IPS-18c (cell line): ENCODE measurements around the gene MCHR1.

ENCODE experiments used
- H3K4me3 ChIP-seq: 2 replicates; pipeline ENCODE4 v1.7.0; 2013; ENCODE audit warnings: low read depth, mild to moderate bottlenecking, low read length, moderate library complexity; ENCODE audit not compliant: insufficient read depth
- H3K9me3 ChIP-seq: one replicate; pipeline ENCODE4 v1.6.1; 2013; ENCODE audit warnings: mild to moderate bottlenecking, low read length, moderate library complexity; ENCODE audit not compliant: control insufficient read depth, insufficient read depth

The MCHR1 gene

DNA sequence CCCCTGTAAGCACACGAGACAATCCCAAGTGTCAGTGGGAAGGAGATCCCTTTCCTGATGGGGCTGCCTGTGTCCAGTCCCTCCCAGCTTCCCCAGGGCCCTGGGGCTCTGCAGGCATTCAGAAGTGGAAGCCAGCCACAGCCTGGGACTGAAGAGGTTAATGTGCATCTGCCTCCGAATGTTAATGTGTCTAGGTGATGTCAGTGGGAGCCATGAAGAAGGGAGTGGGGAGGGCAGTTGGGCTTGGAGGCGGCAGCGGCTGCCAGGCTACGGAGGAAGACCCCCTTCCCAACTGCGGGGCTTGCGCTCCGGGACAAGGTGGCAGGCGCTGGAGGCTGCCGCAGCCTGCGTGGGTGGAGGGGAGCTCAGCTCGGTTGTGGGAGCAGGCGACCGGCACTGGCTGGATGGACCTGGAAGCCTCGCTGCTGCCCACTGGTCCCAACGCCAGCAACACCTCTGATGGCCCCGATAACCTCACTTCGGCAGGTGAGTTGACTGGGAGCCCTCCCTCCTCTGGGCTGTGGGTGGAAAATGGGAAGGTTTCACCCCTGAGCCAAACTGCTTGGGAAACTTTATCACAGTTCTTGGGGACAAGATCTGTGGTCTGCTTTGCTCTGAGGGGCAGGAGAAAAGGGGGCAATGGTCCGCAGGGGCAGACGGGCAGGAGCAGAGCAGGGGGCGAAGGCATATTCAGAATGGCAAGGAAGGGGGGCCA lies at the start of gene MCHR1:
Gene MCHR1 (plus strand): TSS at position 236 of the 715 bp plus-strand sequence. CDS start 169 bp downstream, at position 405.
- peak within 1 kb of the TSS; percentile 49; the same call in 1 of the 2 replicates for H3K4me3 ChIP-seq

GRCh38 chr22:40631925-40632324 lies 47.4 kb upstream of the MCHR1 start:
- Histone ChIP-seq H3K9me3 (no peaks in the 10 kb centered on the region), H3K4me3 (no peak overlapping the region)

More for the DNA sequence above, at the start of gene MCHR1:
- H3K9me3 ChIP-seq = no peaks in the 10 kb centered on the region

DNA sequence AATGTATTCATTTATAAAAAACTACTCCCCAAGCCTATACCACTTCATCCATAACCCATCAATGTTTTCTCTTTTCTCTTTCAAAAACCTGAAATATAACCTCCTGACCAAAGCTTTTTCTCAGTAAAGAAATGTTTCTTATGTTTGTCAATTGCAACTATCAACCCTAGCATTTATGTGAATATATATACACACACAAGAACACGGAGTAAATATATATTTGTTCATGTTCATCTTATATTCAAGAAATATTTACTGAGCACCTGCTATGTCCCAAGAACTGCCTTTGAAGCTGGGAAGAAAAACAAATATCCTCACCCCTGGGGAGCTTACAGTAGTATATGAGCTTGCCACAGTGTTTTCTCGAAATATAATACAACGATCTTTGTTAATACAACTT lies 46.2 kb upstream of the MCHR1 start:
- Histone ChIP-seq H3K9me3 (no peaks in the 10 kb centered on the region), H3K4me3 (no peak overlapping the region)

DNA sequence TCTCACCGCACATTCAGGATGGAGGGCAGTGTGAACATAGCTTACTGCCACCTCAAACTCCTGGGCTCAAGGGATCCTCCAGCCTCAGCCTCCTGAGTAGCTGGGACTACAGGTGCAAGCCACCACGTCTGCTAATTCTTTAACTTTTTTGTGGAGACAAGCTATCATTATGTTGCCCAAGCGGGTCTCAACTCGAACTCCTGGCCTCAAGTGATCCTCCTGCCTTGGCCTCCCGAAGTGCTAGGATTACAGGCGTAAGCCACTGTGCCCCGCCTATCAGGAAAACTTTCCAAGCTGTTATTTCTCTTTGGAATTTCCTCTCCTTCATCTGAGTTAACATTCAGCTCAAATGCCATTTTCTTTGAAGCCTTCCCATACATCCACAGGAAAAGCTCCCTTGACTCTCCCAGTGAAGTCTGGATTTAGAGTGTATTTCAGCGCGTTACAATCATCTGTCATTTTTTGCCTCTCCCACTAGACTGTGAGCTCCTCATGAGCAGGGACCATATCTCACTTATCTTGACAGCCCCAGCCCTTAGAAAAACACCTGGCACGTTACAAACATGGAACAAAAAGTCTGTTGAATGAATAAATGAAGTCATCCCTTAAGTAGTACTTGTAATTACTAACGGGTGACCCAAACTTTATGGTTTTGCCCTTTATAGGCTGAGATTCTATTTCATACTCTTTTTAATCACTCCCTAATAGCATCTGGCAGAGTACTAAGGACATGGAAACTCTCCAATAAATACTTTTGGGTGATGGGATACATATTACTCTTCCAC lies 45.0 kb upstream of the MCHR1 start:
- H3K9me3 ChIP-seq = no peaks in the 10 kb centered on the region
- no peak overlapping the region for H3K4me3 ChIP-seq

- Histone ChIP-seq H3K9me3 (no peaks in the 10 kb centered on the region), H3K4me3 (peak overlapping the region; percentile 89)
Observed at GRCh38 chr22:40635043-40635939, 44.0 kb upstream of the MCHR1 start.

- H3K9me3 ChIP-seq = no peaks in the 10 kb centered on the region
- peak overlapping the region; percentile 89 for H3K4me3 ChIP-seq
Observed at GRCh38 chr22:40635940-40636379, 43.3 kb upstream of the MCHR1 start.

DNA sequence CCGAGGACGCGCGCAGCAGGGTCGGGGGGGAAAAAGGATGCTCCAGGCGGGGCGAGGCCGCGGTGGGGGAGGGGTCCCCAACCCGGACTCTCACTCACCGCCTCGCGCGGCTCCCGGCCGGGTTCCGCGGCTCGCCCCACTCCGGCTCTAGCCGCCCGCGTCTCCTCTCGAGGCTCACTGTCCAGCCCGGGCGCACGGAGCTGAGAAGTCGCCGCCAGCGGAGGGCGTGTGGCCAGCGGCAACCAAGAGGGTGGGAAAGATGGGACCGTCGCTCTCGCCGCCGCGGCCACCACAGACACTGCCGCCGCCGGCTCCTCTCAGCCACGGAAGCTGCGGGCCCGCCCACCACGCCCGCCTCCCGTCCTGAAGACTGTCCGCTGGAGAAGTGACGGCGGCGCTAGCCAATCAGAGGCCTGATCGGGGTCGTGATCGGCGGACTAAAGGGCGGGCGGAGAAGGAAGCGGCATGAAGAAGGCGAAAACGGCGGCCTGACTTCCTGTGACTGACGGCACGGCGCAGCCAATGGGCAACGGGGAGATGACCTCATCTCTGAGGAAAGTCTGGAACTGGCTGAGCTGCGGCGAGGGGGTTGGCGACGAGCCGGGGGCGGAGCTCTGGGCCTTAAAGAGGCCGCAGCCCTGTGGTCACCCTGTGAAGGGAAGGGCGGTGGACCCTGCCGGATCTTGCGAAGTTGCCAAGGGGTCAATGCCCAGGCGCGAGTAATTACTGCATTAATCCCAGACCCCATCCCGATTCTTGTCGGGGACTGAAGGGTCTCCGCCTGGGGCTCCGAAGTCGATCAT lies 42.7 kb upstream of the MCHR1 start, which contains the start of gene MRTFA:
Gene MRTFA (minus strand): TSS at position 340 of the 803 bp plus-strand sequence.
- Histone ChIP-seq H3K4me3 (peak within 1 kb of the TSS; percentile 89), H3K9me3 (no peaks in the 10 kb centered on the region)

GRCh38 chr22:40637183-40638150 lies 41.8 kb upstream of the MCHR1 start:
- Histone ChIP-seq H3K9me3 (no peaks in the 10 kb centered on the region), H3K4me3 (peak overlapping the region; percentile 70)

DNA sequence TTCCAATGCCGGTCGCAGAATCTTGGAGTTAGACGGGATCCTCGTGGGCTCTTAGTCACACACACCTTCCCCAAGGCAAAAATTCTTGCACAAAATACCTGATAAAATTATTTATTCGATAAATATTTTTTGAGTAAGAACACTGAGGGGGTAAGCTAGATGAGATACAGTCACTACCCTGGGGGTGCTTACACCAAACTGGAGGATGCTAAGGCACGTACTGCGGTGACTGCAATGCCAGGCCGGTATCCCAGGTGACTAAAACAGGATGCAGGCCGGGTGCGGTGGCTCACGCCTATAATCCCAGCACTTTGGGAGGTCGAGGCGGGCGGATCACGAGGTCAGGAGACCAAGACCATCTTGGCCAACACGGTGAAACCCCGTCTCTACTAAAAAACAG lies 41.0 kb upstream of the MCHR1 start:
- H3K4me3 ChIP-seq = no peak overlapping the region

DNA sequence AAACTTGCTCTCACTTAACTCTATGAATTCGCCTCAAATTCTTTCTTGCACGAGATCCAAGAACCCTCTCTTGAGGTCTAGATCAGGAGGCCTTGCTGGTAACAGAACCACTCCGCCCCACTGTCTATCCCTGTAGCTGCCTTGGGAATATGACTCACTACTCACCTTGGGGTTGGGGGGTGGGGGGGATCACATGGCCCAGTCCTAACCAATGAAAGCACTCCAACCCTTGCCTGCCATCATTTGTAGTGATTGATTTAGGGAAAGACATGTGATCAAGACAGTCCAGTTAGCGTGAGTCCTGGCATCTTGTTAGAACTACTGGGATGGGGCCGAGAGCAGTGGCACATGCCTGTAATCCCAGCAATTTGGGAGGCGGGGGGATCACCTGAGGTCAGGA lies 38.0 kb upstream of the MCHR1 start:
- no peaks in the 10 kb centered on the region for H3K9me3 ChIP-seq
- no peak overlapping the region for H3K4me3 ChIP-seq

More for the DNA sequence above, 41.0 kb upstream of the MCHR1 start:
- no peaks in the 10 kb centered on the region for H3K9me3 ChIP-seq

DNA sequence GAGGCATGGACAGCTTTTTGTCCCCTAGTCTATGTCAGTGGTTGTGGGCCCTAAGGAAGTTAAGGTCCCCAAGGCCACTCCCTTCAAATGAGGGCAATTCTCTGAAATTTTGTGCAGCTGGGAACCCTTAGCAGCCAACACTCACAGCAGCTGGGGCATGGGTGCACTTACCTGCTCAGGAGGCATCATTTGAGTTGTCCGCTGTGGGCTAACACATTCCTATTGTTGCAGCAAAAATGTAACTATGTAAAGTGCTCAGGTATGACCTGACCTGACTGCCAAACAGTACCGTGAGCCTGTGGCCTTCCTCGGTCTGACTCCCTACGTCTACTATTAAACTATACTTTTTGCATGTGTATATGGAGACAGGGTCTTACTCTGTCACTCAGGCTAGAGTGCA lies 37.0 kb upstream of the MCHR1 start:
- Histone ChIP-seq H3K4me3 (no peak overlapping the region), H3K9me3 (no peaks in the 10 kb centered on the region)

DNA sequence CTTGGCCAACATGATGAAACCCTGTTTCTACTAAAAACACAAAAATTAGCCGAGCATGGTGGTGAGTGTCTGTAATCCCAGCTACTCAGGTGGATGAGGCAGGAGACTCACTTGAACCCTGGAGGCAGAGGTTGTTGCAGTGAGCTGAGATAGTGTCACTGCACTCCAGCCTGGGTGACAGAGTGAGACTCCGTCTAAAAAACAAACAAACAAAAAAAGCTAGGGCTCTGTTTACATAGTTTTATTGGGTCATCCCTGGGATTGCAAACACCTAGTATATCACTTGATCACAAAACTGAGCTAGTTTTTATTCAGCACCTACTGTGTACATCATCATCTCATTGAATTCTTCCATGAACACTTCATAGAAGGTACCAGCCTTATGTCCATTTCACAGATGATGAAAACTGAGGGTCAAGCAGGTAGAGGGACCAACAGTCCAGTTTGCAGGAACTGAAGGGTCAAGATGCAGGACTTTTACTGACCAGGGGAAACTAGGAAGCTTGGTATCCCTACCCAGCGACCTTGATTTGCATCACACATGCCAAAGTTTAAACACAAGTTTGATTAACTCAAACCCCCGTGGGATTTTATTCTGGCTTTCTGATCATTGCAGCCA lies 33.6 kb upstream of the MCHR1 start:
- Histone ChIP-seq H3K9me3 (no peaks in the 10 kb centered on the region), H3K4me3 (no peak overlapping the region)

- H3K4me3 ChIP-seq = no peak overlapping the region
- H3K9me3 ChIP-seq = peaks cover 2% of the 10 kb centered on the region
Observed at GRCh38 chr22:40648386-40648785, 30.9 kb upstream of the MCHR1 start.

- no peak overlapping the region for H3K4me3 ChIP-seq
- H3K9me3 ChIP-seq = peaks cover 2% of the 10 kb centered on the region
Observed at GRCh38 chr22:40651057-40651456, 28.2 kb upstream of the MCHR1 start.
